Body of pancreas (tissue), 4 donors: ENCODE data around the gene RRAS. TPM values are rescaled to one million over a fixed set of nuclear protein-coding genes. Genes with fewer than 3 reads are reported as not detected.

ENCODE experiments used
- ATAC-seq: fragments of 150-250 bp; one replicate; pipeline ENCODE4 v1.9.1; 2016
- DNase-seq, 4 donors: peaks; one replicate each; pipeline ENCODE4 v3.0.0-alpha.2; 2019
- H3K27ac ChIP-seq, 4 donors: fragments of 200-600 bp; sonication (generic); 1 replicate in 3 of 4; 2 replicates in 1 of 4; pipeline versions ENCODE4 v1.5.1 to v1.6.1; 2016 to 2019; ENCODE audit warnings: mild to moderate bottlenecking in 1 of 4, mixed read lengths in 1 of 4, moderate library complexity in 1 of 4
- H3K27me3 ChIP-seq, 2 donors: fragments of 200-600 bp; sonication (generic); one replicate each; pipeline ENCODE4 v1.6.0; 2016; ENCODE audit warnings: mild to moderate bottlenecking in 1 of 2
- H3K36me3 ChIP-seq, 2 donors: fragments of 200-600 bp; sonication (generic); replicated peaks in 1 of 2; 2 replicates each; pipeline ENCODE4 v1.5.1; 2016; ENCODE audit warnings: low read depth in 2 of 2; ENCODE audit not compliant: insufficient read depth in 1 of 2
- H3K4me1 ChIP-seq: fragments of 200-600 bp; sonication (generic); one replicate; pipeline ENCODE4 v1.6.0; 2016
- H3K4me3 ChIP-seq, 2 donors: fragments of 200-600 bp; sonication (generic); 1 replicate in 1 of 2; 2 replicates in 1 of 2; pipeline ENCODE4 v1.5.1; 2016 to 2019
- H3K9me3 ChIP-seq, 3 donors: fragments of 200-600 bp; sonication (generic); 1 replicate in 2 of 3; 2 replicates in 1 of 3; pipeline ENCODE4 v1.5.1; 2016
- POLR2A ChIP-seq, 3 donors: fragments of 450-650 bp; IDR thresholded peaks; one replicate each; pipeline ENCODE4 v1.6.1; 2016; ENCODE audit warnings: antibody characterized with exemption in 3 of 3, mild to moderate bottlenecking in 2 of 3
- WGBS, 2 donors: methylation state at CpG; one replicate each; pipeline ENCODE4 v1.1.5; 2017; 5-methylcytosine and 5-hydroxymethylcytosine counted together
- intact Hi-C: fragments of 100-400 bp; cut with DNase I; formaldehyde crosslinking; loops from one replicate; pipeline ENCODE4 v1.15.1; 2023
- total RNA-seq, 2 donors: library from RNA; depleted of rRNA; stranded (reverse); fragments of >200 nt; gene quantifications; one replicate each; pipeline ENCODE4 v1.1.0, GENCODE V29; 2016
- TF ChIP-seq, protein P1 (sequence below), 7 experiments: fragments of 450-650 bp in 4 of 7; fragments of 200-600 bp in 3 of 7; sonication (generic) in 3 of 7; IDR thresholded peaks; one replicate each; pipeline ENCODE4 v1.5.1; 2016 to 2019; ENCODE audit warnings: antibody characterized with exemption in 7 of 7

The RRAS gene
- total RNA-seq, 2 donors from 2014 or later = 10.9 to 17.9 TPM

DNA sequence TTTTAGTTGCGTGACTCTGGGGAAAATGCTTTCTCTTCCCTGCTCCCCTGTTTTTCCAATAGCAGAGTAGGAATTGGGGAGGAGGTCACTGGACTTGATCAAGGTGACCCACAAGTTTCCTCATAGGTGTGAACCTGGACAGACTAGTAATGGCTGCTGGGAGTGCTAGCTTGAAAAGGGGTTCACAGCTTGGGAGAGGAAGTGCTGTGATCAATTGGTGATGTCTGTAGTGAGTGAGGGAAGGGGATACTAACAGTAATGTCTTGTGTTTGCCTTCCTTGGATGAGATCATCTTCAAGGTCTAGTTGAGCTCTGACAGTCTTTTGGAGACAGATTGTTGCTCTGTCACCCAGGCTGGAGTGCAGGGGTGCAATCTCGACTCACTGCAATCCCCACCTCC is 27.5 kb upstream of the RRAS start:
- H3K9me3 ChIP-seq = no peaks in the 10 kb centered on the region
- peaks cover 32% of the 10 kb centered on the region for H3K4me1 ChIP-seq
- H3K27ac ChIP-seq = no peak overlapping the region
- intact Hi-C loops = no loop called here
- ATAC-seq = no peak
- no peak overlapping the region for H3K4me3 ChIP-seq
- TF ChIP-seq, protein P1, sequence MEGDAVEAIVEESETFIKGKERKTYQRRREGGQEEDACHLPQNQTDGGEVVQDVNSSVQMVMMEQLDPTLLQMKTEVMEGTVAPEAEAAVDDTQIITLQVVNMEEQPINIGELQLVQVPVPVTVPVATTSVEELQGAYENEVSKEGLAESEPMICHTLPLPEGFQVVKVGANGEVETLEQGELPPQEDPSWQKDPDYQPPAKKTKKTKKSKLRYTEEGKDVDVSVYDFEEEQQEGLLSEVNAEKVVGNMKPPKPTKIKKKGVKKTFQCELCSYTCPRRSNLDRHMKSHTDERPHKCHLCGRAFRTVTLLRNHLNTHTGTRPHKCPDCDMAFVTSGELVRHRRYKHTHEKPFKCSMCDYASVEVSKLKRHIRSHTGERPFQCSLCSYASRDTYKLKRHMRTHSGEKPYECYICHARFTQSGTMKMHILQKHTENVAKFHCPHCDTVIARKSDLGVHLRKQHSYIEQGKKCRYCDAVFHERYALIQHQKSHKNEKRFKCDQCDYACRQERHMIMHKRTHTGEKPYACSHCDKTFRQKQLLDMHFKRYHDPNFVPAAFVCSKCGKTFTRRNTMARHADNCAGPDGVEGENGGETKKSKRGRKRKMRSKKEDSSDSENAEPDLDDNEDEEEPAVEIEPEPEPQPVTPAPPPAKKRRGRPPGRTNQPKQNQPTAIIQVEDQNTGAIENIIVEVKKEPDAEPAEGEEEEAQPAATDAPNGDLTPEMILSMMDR (IDR thresholded peaks at IDR 0.05) = no peak
- no peak for TF ChIP-seq POLR2A (IDR thresholded peaks at IDR 0.05)
- no peaks in the 10 kb centered on the region for H3K36me3 ChIP-seq
- no peaks in the 10 kb centered on the region for H3K27me3 ChIP-seq
- 88% methylated on average over 2 of the region's 2 CpGs for WGBS, 2 donors
- no peak for DNase-seq

DNA sequence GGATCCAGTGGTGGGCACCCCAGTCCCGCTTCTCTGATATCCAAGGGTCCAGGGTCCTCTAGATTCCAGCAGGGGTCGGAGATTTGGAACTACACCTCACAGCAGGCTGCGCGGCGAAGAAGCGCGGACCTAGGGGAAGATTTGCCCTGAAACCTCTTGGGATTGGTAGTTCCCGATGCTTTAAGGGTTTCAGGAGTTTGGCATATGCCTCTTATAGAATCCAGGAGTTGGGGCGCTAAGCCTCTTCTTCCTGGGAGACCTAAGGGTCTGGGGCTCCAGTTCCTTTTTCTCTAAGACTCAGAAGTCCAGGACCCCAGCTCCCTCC is 26.1 kb upstream of the RRAS start:
- Histone ChIP-seq H3K4me3 (peak overlapping the region; percentile 9 to 72), H3K4me1 (peaks cover 23% of the 10 kb centered on the region), H3K27ac (peak overlapping the region; percentile 12 to 94 (median 86)), H3K36me3 (peaks cover 4 to 7% of the 10 kb centered on the region in 2 donors), H3K27me3 (no peaks in the 10 kb centered on the region), H3K9me3 (no peaks in the 10 kb centered on the region)
- 0 to 5% methylated on average over 3 to 9 of the region's 9 CpGs for WGBS, 2 donors
- ATAC-seq (peak; percentile 4), DNase-seq (no peak)
- no peak for TF ChIP-seq POLR2A (IDR thresholded peaks at IDR 0.05)
- intact Hi-C loops = no loop called here

DNA sequence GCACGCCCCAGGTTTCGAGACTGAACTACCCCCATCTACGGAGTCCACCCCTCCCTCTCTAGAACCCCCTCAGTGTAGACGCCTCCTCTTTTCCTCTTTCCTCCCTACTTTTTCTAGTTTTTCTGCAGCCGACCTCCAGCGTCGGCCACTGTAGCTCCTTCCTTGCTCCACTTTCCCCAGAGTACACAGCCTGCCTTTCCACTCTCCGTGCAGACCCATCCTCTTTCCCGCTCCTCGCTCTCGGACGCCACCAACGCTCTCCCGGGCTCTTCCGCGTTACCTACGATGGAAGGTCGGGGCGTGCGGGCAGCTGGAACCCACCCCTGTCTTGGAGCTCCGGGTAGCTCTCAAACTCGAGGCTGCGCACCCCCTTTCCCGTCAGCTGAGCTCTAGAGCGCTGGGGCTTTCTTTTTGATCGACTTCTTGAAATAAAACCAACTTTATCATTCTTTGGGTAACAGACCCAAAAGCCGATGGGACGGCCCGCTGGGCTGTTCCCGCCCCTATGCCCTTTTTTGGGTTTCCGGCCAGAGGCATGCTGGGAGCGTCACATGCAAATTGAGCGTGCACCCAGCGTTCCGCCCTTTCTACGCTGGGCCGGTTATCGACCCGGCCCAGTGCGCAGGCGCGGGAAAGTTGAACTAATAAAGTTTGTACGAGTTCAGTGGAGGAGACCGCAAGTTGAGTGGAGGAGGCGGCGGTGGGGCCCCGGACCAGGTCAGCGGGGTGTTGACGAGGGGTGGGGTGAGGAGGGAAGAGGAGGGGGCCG is 25.6 kb upstream of the RRAS start, which contains the start of the genes BCL2L12 and IRF3:
Gene BCL2L12, plus strand, starts transcription at position 583 of the 769 bp plus-strand sequence. CDS start 760 bp downstream, outside the sequence.
Gene IRF3, minus strand, starts transcription at position 507 of the 769 bp plus-strand sequence. CDS start 1,019 bp downstream, outside the sequence.
- peaks cover 23% of the 10 kb centered on the region for H3K4me1 ChIP-seq
- peak; percentile 93 for ATAC-seq
- H3K27ac ChIP-seq = peak within 1 kb of the TSS; percentile 78 to 94 (median 92)
- peak within 1 kb of the TSS; percentile 9 to 72 for H3K4me3 ChIP-seq
- H3K9me3 ChIP-seq = no peaks in the 10 kb centered on the region
- TF ChIP-seq POLR2A (IDR thresholded peaks at IDR 0.05) = peak; percentile 39 to 88 (median 82)
- TF ChIP-seq, protein P1 (IDR thresholded peaks at IDR 0.05) = no peak
- H3K27me3 ChIP-seq = no peaks in the 10 kb centered on the region
- peaks cover 5 to 7% of the 10 kb centered on the region in 2 donors for H3K36me3 ChIP-seq
- DNase-seq = peak; percentile 98 to 99 (median 98)
- 0 to 1% methylated on average over 47 to 50 of the region's 50 CpGs for WGBS, 2 donors
- intact Hi-C loops = no loop called here

DNA sequence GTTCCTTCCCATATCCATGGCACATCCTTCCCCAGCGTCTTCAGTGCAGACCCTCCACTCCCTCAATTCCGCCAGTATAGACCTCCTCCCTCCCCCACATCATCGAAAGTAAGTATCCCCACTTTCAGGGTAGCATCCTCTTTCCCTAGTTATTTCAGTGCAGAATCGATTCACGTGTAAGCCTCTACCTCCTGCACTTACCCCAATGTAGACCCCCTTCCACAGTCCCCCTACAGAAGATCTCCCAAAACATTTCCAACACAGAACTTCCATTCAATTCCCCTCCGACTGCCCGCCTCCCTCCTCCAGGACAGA is 25.1 kb upstream of the RRAS start:
- 0% methylated on average over 7 of the region's 7 CpGs for WGBS, 2 donors
- ATAC-seq = no peak
- intact Hi-C loops = no loop called here

More for the DNA sequence above, 25.1 kb upstream of the RRAS start:
- H3K36me3 ChIP-seq = peaks cover 5 to 7% of the 10 kb centered on the region in 2 donors
- H3K4me3 ChIP-seq = peak overlapping the region; percentile 9 to 72
- no peak for DNase-seq
- TF ChIP-seq, protein P1 (IDR thresholded peaks at IDR 0.05) = no peak
- no peak for TF ChIP-seq POLR2A (IDR thresholded peaks at IDR 0.05)
- H3K9me3 ChIP-seq = no peaks in the 10 kb centered on the region
- peak overlapping the region; percentile 78 to 94 (median 92) for H3K27ac ChIP-seq
- H3K27me3 ChIP-seq = no peaks in the 10 kb centered on the region
- peaks cover 23% of the 10 kb centered on the region for H3K4me1 ChIP-seq
